ENCODE measurements around the gene ZMIZ1.

- no peak for TF ChIP-seq CTCF (conservative IDR thresholded peaks at IDR 0.05; ENCODE audit: low read depth, low read length)
- no peak for TF ChIP-seq EZH2 (IDR thresholded peaks at IDR 0.05; ENCODE audit: borderline replicate concordance, low read depth, low read length, poor library complexity, severe bottlenecking)
These were observed 70.5 kb downstream of the ZMIZ1 start for GRCh38 chr10:79139124-79139835.
